ENCODE measurements around the gene DCLK2. TPM values are rescaled to one million over a fixed set of nuclear protein-coding genes. Genes with fewer than 3 reads are reported as not detected.
A peak's percentile ranks its signal among the peaks of the same experiment; 100 is the strongest.

DCLK2 gene
- total and polyA plus RNA-seq, 12 donors, result 4.1 to 33.4 (median 16.7) TPM

- 94 to 100% methylated on average over 1 of the region's 1 CpG for WGBS, 2 donors
- Histone ChIP-seq H3K9me3 (no peaks in the 10 kb centered on the region), H3K27me3 (no peaks in the 10 kb centered on the region), H3K4me3 (no peak overlapping the region), H3K4me1 (peaks cover 0 to 21% (median 5%) of the 10 kb centered on the region in 9 donors), H3K27ac (no peak overlapping the region), H3K36me3 (no peaks in the 10 kb centered on the region)
- ATAC-seq (peak in 1 of 8 donors; percentile 55), DNase-seq (no peak)
- intact Hi-C loops (cut with DNase I), result no loop called here
- no peak for TF ChIP-seq CTCF (IDR thresholded peaks at IDR 0.05)
Measured at GRCh38 chr4:150131581-150132228, 53.5 kb downstream of the DCLK2 start.

- Histone ChIP-seq H3K27ac (no peak overlapping the region), H3K9me3 (no peaks in the 10 kb centered on the region), H3K4me3 (no peak overlapping the region), H3K4me1 (peaks cover 0 to 9% (median 0%) of the 10 kb centered on the region in 9 donors), H3K36me3 (no peaks in the 10 kb centered on the region), H3K27me3 (no peaks in the 10 kb centered on the region)
- DNase-seq (no peak), ATAC-seq (no peak)
- no peak for TF ChIP-seq CTCF (IDR thresholded peaks at IDR 0.05)
- intact Hi-C loops (cut with DNase I), result no loop called here
Measured at GRCh38 chr4:150133605-150134004, 55.4 kb downstream of the DCLK2 start.

GRCh38 chr4:150135134-150135772 is 57.0 kb downstream of the DCLK2 start:
- Histone ChIP-seq H3K36me3 (no peaks in the 10 kb centered on the region), H3K4me1 (no peaks in the 10 kb centered on the region), H3K27me3 (no peaks in the 10 kb centered on the region), H3K9me3 (no peaks in the 10 kb centered on the region), H3K4me3 (no peak overlapping the region), H3K27ac (no peak overlapping the region)
- 84% methylated on average over 4 of the region's 4 CpGs for WGBS, 2 donors
- DNase-seq (no peak), ATAC-seq (no peak)
- intact Hi-C loops (cut with DNase I), result no loop called here
- no peak for TF ChIP-seq CTCF (IDR thresholded peaks at IDR 0.05)

GRCh38 chr4:150136036-150136435 is 57.8 kb downstream of the DCLK2 start:
- DNase-seq (no peak), ATAC-seq (no peak)
- H3K9me3 ChIP-seq, result no peaks in the 10 kb centered on the region
- TF ChIP-seq CTCF (IDR thresholded peaks at IDR 0.05), result no peak
- WGBS, 2 donors, result 79 to 84% methylated on average over 3 of the region's 3 CpGs
- no peaks in the 10 kb centered on the region for H3K27me3 ChIP-seq
- H3K4me3 ChIP-seq, result no peak overlapping the region
- H3K4me1 ChIP-seq, result peaks cover 0 to 3% (median 0%) of the 10 kb centered on the region in 9 donors
- H3K36me3 ChIP-seq, result no peaks in the 10 kb centered on the region
- intact Hi-C loops (cut with DNase I), result no loop called here
- no peak overlapping the region for H3K27ac ChIP-seq

All from heart right ventricle (tissue), 16 donors.